Ishikawa (cell line): ENCODE data around the gene CASTOR1.

ENCODE experiments used
- CEBPB ChIP-seq: IDR thresholded peaks from 2 replicates; pipeline ENCODE4 v1.6.1; 2012
- CREB1 ChIP-seq: IDR thresholded peaks from 2 replicates; pipeline ENCODE4 v1.6.1; 2012; ENCODE audit warnings: low read depth
- EGR1 ChIP-seq: IDR thresholded peaks from 2 replicates; pipeline ENCODE4 v1.6.1; 2012
- EP300 ChIP-seq: IDR thresholded peaks from 2 replicates; pipeline ENCODE4 v1.6.1; 2012; ENCODE audit warnings: borderline replicate concordance
- FOXM1 ChIP-seq: IDR thresholded peaks from 2 replicates; pipeline ENCODE4 v1.6.1; 2012; ENCODE audit warnings: low read depth, borderline replicate concordance
- NFIC ChIP-seq: IDR thresholded peaks from 2 replicates; pipeline ENCODE4 v1.6.1; 2012
- RAD21 ChIP-seq: IDR thresholded peaks from 2 replicates; pipeline ENCODE4 v1.6.1; 2012; ENCODE audit warnings: low read depth
- TAF1 ChIP-seq: IDR thresholded peaks from 2 replicates; pipeline ENCODE4 v1.6.1; 2012; ENCODE audit warnings: low read depth, mild to moderate bottlenecking
- TCF12 ChIP-seq: IDR thresholded peaks from 2 replicates; pipeline ENCODE4 v1.6.1; 2012; ENCODE audit warnings: low read depth
- TEAD4 ChIP-seq: IDR thresholded peaks from 2 replicates; pipeline ENCODE4 v1.6.1; 2012
- YY1 ChIP-seq: IDR thresholded peaks from 2 replicates; pipeline ENCODE4 v1.6.1; 2012; ENCODE audit warnings: low read depth
- ZBTB7A ChIP-seq: IDR thresholded peaks from 2 replicates; pipeline ENCODE4 v1.6.1; 2012; ENCODE audit warnings: low read depth
- TF ChIP-seq, protein P1 (sequence below): IDR thresholded peaks from 2 replicates; pipeline ENCODE4 v1.6.1; 2012
- TF ChIP-seq, protein P2 (sequence below): IDR thresholded peaks from 2 replicates; pipeline ENCODE4 v1.6.1; 2012; ENCODE audit warnings: low read depth, mild to moderate bottlenecking
- TF ChIP-seq, protein P3 (sequence below): IDR thresholded peaks from 2 replicates; pipeline ENCODE4 v1.6.1; 2012

CASTOR1 gene

DNA sequence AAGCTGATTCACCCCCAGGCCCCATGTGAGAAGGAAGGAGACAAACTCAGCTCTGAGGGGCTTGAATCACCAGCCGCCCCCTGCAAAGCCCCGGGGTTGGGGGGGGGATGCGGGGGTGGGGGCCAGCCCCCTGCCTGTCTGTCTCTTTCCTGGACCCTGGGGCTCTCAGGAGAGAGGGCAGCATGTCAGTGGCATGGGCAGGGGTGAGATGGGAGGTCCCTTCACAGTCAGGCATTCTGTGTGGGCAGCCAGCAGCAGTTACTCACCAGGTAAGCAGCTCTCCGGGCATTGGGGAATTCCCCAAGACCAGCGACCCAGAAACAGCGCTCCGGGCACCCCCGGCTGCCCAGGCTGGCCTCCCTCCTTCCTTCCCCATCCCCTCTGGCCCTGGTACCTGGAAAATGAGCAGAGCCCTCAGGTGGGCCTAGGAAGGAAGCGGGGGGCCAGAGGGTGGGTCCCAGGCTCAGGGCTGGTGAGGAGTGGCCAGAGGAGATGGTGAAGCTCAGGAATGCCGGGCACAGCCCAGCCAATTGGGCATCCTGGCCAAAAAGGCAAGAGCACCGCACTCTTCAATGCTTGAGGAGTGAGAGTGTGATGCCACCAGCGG is 38.5 kb downstream of the CASTOR1 start:
- TF ChIP-seq TAF1 (no peak; the same call in 1 of the 2 replicates), TCF12 (peak; percentile 99), EP300 (peak; percentile 99), EGR1 (peak; percentile 79), RAD21 (peak; percentile 21; the same call in 1 of the 2 replicates), YY1 (peak; percentile 17; the same call in 1 of the 2 replicates), CEBPB (peak; percentile 63; the same call in 1 of the 2 replicates), TEAD4 (peak; percentile 96), ZBTB7A (peak; percentile 93), CREB1 (no peak), FOXM1 (peak; percentile 98), NFIC (peak; percentile 97)
- TF ChIP-seq, protein P1, sequence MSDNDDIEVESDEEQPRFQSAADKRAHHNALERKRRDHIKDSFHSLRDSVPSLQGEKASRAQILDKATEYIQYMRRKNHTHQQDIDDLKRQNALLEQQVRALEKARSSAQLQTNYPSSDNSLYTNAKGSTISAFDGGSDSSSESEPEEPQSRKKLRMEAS, result peak; percentile 11; the same call in 1 of the 2 replicates
- TF ChIP-seq, protein P2, sequence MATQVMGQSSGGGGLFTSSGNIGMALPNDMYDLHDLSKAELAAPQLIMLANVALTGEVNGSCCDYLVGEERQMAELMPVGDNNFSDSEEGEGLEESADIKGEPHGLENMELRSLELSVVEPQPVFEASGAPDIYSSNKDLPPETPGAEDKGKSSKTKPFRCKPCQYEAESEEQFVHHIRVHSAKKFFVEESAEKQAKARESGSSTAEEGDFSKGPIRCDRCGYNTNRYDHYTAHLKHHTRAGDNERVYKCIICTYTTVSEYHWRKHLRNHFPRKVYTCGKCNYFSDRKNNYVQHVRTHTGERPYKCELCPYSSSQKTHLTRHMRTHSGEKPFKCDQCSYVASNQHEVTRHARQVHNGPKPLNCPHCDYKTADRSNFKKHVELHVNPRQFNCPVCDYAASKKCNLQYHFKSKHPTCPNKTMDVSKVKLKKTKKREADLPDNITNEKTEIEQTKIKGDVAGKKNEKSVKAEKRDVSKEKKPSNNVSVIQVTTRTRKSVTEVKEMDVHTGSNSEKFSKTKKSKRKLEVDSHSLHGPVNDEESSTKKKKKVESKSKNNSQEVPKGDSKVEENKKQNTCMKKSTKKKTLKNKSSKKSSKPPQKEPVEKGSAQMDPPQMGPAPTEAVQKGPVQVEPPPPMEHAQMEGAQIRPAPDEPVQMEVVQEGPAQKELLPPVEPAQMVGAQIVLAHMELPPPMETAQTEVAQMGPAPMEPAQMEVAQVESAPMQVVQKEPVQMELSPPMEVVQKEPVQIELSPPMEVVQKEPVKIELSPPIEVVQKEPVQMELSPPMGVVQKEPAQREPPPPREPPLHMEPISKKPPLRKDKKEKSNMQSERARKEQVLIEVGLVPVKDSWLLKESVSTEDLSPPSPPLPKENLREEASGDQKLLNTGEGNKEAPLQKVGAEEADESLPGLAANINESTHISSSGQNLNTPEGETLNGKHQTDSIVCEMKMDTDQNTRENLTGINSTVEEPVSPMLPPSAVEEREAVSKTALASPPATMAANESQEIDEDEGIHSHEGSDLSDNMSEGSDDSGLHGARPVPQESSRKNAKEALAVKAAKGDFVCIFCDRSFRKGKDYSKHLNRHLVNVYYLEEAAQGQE, result no peak
- TF ChIP-seq, protein P3, sequence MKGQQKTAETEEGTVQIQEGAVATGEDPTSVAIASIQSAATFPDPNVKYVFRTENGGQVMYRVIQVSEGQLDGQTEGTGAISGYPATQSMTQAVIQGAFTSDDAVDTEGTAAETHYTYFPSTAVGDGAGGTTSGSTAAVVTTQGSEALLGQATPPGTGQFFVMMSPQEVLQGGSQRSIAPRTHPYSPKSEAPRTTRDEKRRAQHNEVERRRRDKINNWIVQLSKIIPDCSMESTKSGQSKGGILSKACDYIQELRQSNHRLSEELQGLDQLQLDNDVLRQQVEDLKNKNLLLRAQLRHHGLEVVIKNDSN, result no peak

DNA sequence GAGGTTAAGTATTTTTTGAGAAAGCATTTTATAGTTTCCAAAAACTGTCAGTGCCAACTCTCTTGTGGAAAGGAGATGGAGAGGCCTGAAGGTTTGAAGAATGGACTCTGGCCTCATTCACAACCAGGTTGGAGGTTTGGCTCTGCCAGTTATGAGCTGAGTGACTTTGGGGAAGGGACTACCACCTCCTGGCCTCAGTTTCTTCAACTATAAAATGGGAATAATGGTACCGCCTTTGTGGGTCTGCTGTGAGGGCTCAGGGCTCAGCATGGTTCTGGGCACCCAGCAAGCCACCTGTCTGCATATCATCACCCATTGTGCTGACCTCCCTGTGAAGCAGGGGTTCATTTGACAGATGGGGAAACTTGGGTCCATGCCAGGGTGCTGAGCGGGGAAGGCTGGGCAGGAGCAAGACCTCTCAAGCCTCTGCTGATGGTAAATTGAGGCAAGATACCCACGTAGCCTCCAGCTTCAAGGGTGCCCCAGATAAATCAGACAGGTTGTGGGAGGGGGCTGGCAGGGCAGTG is 39.2 kb downstream of the CASTOR1 start:
- TF ChIP-seq ZBTB7A, result no peak
- no peak for TF ChIP-seq TEAD4
- no peak for TF ChIP-seq CREB1
- TF ChIP-seq EP300, result peak; percentile 18; the same call in 1 of the 2 replicates
- no peak for TF ChIP-seq YY1
- no peak for TF ChIP-seq EGR1
- TF ChIP-seq CEBPB, result no peak
- TF ChIP-seq NFIC, result peak; percentile 62; the same call in 1 of the 2 replicates
- no peak for TF ChIP-seq FOXM1
- TF ChIP-seq, protein P3, result no peak
- no peak for TF ChIP-seq TAF1
- TF ChIP-seq, protein P2, result no peak
- TF ChIP-seq, protein P1, result no peak; the same call in 1 of the 2 replicates
- no peak for TF ChIP-seq RAD21
- 0 out of 2 replicates have a peak, but pooled peaks have one; percentile 37 for TF ChIP-seq TCF12

DNA sequence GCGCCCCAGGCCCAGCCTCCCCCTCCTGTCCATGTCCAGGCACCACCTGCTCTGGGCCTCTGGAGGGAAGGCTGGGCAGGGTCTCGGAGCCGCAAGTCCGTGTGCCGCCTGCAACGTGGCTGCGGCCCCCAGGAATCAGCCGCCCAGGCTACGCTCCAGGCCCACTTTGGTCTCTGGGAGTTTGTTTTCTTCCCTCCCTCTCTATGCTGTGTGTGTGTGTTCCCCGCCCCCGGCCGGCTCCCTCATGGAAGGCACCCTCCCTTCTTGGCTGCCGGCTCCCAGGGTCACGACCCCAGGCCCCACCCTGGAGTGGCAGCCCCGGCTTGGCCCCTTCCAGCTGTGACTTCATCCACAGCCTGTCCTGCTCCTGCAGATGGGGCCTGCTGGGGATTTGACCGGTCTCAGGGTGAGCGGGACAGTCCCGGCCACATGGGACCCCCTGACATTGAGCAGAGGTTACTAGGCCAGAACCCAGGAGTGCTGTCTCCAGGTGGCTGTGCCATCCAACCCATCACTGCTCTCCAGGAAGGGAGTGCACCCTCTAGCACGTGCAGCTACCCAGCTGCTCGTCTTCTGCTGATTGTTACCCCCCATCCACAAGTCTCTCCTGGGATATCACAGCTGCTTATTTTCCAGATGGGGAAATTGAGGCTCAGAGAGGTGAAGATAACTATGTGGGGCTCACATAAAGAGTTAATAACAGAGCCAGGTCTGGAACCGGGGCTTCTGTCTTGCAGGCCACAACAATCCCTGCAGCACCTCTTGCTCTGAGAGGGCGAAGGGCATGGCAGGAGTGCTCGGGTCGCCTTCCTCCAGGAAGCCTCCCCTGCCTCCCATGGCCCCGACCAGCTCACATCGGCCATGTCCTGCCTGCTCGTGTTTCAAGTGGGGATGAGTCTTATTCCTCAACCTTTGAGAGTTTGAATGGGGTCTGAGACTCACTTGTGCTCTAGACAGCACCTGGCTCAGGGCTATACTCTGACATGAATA is 40.0 kb downstream of the CASTOR1 start:
- no peak for TF ChIP-seq RAD21
- no peak for TF ChIP-seq CEBPB
- no peak for TF ChIP-seq EGR1
- TF ChIP-seq, protein P1, result peak; percentile 38; the same call in 1 of the 2 replicates
- peak; percentile 77; the same call in 1 of the 2 replicates for TF ChIP-seq ZBTB7A
- TF ChIP-seq EP300, result peak; percentile 38; the same call in 1 of the 2 replicates
- TF ChIP-seq, protein P3, result no peak

DNA sequence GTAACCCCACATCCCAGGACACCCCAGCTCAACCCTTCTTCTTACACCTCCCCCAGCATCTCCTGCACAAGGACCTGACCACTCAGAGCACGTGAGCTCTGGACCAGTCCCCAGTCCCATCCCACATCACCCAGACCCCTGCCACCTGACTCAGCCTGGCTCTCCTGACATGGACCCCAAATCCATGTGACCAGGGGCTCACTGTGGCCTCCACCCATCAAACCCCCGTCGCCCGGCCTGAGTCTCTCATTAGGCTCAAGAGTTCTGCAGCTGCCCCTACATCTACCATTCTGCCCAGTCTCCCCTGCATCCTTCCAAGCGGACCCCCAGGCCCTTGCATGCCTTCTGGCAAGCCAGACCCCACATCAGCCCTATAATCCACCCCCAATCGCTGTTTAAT is 40.8 kb downstream of the CASTOR1 start:
- TF ChIP-seq RAD21, result no peak
- no peak for TF ChIP-seq ZBTB7A
- TF ChIP-seq CEBPB, result no peak
- TF ChIP-seq TAF1, result no peak
- TF ChIP-seq, protein P3, result no peak
- no peak for TF ChIP-seq TEAD4
- TF ChIP-seq, protein P1, result no peak
- TF ChIP-seq EGR1, result no peak
- TF ChIP-seq, protein P2, result no peak
- TF ChIP-seq NFIC, result no peak
- no peak for TF ChIP-seq TCF12
- no peak for TF ChIP-seq EP300
- TF ChIP-seq YY1, result no peak
- TF ChIP-seq CREB1, result no peak
- no peak for TF ChIP-seq FOXM1
